ENCODE measurements around the gene TPP2.

The TPP2 gene

GRCh38 chr13:102598061-102598460, 1.3 kb downstream of the TPP2 start:
- H3K9me3 ChIP-seq: no peaks in the 10 kb centered on the region
- peak overlapping the region; percentile 95 for H3K4me3 ChIP-seq (ENCODE audit: low read depth, low read length)
- no peak for DNase-seq
- no peak for TF ChIP-seq CTCF (IDR thresholded peaks at IDR 0.05; ENCODE audit: low read depth, low read length)
- H3K36me3 ChIP-seq: peaks cover 5% of the 10 kb centered on the region
- no peaks in the 10 kb centered on the region; the same call in 1 of the 2 replicates for H3K4me1 ChIP-seq
- no peaks in the 10 kb centered on the region for H3K27me3 ChIP-seq

DNA sequence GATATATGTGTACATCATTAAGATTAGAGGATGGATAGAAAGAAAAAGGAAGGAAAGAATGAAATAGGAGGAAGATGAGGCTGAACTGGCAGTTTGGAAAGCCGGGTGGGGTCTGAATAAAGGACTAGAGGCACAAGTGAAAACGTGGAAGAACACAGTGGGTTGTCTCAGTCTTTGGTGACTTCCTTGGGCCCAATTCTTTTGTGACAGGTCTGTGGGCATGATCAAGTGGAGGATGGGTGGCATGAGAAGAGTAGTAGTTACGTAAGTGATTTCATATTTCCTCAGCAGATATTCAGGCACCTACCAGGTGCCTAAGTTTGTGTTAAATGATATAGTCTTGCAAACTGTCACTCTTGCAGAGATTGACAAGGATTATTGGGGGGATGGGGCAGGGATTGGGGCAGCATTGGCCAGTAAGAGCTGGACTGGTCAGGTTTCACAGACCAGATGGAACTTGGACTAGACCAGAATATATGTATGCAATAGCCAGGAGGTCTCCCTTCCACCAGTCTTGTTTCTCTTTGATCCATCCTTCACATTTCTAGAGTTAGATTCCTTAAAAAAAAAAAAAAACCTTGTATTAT, 2.7 kb downstream of the TPP2 start:
- Histone ChIP-seq H3K27me3 (no peaks in the 10 kb centered on the region), H3K36me3 (peaks cover 5% of the 10 kb centered on the region), H3K9me3 (no peaks in the 10 kb centered on the region), H3K4me3 (ENCODE audit: low read depth, low read length) (no peak overlapping the region), H3K4me1 (no peaks in the 10 kb centered on the region)
- DNase-seq: no peak
- no peak for TF ChIP-seq CTCF (IDR thresholded peaks at IDR 0.05; ENCODE audit: low read depth, low read length)

DNA sequence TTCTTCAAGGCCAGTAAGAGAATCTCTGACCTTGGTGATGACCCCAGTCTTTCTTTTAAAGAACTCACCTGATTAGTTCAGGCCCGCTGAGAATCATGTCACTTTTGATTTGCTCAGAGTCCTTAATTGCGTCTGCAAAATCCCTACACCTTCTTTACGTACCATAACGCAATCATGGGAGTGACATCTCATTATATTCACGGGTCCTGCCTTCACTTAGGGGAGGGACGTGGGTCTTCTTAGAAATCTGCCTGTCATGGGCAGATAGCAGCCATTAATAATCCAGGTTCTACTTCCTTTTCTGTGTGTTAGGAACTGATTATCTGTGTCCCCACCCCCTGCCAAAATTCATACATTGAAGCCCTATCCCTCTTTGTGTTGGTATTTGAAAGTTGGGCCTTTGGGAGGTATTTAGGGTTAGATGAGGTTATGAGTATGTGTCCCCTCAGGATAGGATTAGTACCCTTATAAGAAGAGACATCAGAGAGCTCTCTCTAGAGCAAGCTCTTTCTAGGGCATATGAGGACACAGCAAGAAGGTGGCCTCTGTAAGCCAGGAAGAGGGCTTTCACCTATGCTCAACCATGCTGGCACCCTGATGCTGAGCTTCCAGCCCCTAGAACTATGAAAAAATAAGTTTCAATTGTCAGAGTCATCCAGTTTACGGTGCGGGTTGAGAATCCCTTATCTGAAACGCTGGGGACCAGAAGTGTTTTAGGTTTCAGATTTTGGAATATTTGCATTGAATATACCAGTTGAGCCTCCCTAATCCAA, 9.9 kb downstream of the TPP2 start:
- peaks cover 54% of the 10 kb centered on the region for H3K36me3 ChIP-seq
- H3K27me3 ChIP-seq: no peaks in the 10 kb centered on the region
- H3K4me3 ChIP-seq (ENCODE audit: low read depth, low read length): no peak overlapping the region
- H3K9me3 ChIP-seq: no peaks in the 10 kb centered on the region
- no peaks in the 10 kb centered on the region for H3K4me1 ChIP-seq
- TF ChIP-seq CTCF (IDR thresholded peaks at IDR 0.05; ENCODE audit: low read depth, low read length): no peak
- DNase-seq: no peak

- no peak for DNase-seq
- Histone ChIP-seq H3K27me3 (no peaks in the 10 kb centered on the region), H3K36me3 (peaks cover 59% of the 10 kb centered on the region), H3K4me1 (no peaks in the 10 kb centered on the region), H3K4me3 (ENCODE audit: low read depth, low read length) (no peak overlapping the region), H3K9me3 (no peaks in the 10 kb centered on the region)
- TF ChIP-seq CTCF (IDR thresholded peaks at IDR 0.05; ENCODE audit: low read depth, low read length): no peak
Measured at GRCh38 chr13:102608974-102609373, 12.2 kb downstream of the TPP2 start.

DNA sequence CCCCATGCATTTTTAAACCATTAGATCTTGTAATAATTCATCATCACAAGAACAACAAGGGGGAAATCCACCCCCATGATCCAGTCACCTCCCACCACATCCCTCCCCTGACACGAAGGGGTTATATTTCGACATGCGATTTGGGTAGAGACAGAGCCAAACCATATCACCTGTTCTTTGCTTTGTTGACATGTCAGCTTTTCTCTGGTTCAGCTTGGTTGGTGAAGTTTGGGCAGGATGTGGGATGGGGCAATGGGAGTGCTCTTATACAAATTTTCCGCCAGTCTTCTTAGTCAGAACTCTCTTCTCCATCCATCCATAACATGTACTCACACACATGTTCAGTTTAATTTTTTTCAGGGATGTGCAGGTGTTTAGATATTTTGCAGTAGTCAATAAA, 12.9 kb downstream of the TPP2 start:
- DNase-seq: no peak
- Histone ChIP-seq H3K4me1 (no peaks in the 10 kb centered on the region), H3K27me3 (no peaks in the 10 kb centered on the region), H3K36me3 (peaks cover 60% of the 10 kb centered on the region), H3K4me3 (ENCODE audit: low read depth, low read length) (no peak overlapping the region), H3K9me3 (no peaks in the 10 kb centered on the region)
- no peak for TF ChIP-seq CTCF (IDR thresholded peaks at IDR 0.05; ENCODE audit: low read depth, low read length)

DNA sequence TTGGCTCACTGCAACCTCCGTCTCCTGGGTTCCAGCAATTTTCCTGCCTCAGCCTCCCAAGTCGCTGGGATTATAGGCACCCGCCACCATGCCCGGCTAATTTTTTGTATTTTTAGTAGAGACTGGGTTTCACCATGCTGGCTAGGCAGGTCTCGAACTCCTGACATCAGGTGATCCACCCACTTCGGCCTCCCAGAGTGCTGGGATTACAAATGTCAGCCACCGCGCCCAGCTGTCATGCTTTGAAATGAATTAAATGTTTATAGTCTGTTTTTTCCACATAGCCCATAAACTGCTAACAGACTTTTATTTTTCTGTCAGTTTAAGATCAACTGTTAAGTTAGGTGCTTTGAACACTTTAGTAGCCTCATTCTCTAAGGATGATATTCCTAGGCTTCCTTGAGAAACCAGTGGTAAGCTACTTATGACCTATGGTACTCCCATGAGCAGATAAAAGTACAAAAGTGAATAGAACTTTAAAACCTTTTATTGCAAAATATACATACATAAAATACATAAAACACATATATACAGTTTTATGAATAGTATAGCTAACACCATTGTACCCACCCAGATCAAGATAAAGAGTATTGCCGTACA, 13.6 kb downstream of the TPP2 start:
- no peaks in the 10 kb centered on the region for H3K9me3 ChIP-seq
- no peak for TF ChIP-seq CTCF (IDR thresholded peaks at IDR 0.05; ENCODE audit: low read depth, low read length)
- H3K4me3 ChIP-seq (ENCODE audit: low read depth, low read length): no peak overlapping the region
- H3K27me3 ChIP-seq: no peaks in the 10 kb centered on the region
- peaks cover 60% of the 10 kb centered on the region for H3K36me3 ChIP-seq
- no peak for DNase-seq
- H3K4me1 ChIP-seq: no peaks in the 10 kb centered on the region
